K562 (cell line): Measurements from ENCODE around the gene ZNRF2. TPM values are rescaled to one million over a fixed set of nuclear protein-coding genes. Genes with fewer than 3 reads are reported as not detected.

Experiments used
- C11orf30 ChIP-seq: fragments of 450-650 bp; IDR thresholded peaks from 2 replicates; pipeline ENCODE4 v1.6.1; 2016; ENCODE audit warnings: low read depth, mild to moderate bottlenecking
- DPF2 ChIP-seq: fragments of 450-650 bp; IDR thresholded peaks from 2 replicates; pipeline ENCODE4 v1.6.1; 2016
- FOXA3 ChIP-seq, 2 experiments: fragments of 450-650 bp in 1 of 2; sonication (generic) in 1 of 2; formaldehyde crosslinking; IDR thresholded peaks in 1 of 2; conservative IDR thresholded peaks in 1 of 2; 2 replicates each; pipeline versions ENCODE4 v1.4.0 to v1.8.0; 2020 to 2022; ENCODE audit warnings: mild to moderate bottlenecking in 2 of 2, missing genetic modification reagents in 1 of 2
- HMBOX1 ChIP-seq: sonication (generic); IDR thresholded peaks from 2 replicates; pipeline ENCODE4 v1.6.1; 2016
- HMGN3 ChIP-seq: IDR thresholded peaks from 2 replicates; pipeline ENCODE4 v1.6.1; 2011; ENCODE audit warnings: borderline replicate concordance, low read depth, mild to moderate bottlenecking, mixed read lengths, low read length; ENCODE audit not compliant: insufficient read length; ENCODE audit errors: extremely low read depth
- KLF1 ChIP-seq: fragments of 450-650 bp; IDR thresholded peaks from 2 replicates; pipeline ENCODE4 v1.6.1; 2016; ENCODE audit warnings: missing genetic modification characterization, missing compliant biosample characterization
- LCOR ChIP-seq: sonication (generic); formaldehyde crosslinking; IDR thresholded peaks from 2 replicates; pipeline ENCODE4 v1.8.0; 2022; ENCODE audit warnings: mild to moderate bottlenecking, missing genetic modification reagents
- PML ChIP-seq: IDR thresholded peaks from 2 replicates; pipeline ENCODE4 v1.6.1; 2012; ENCODE audit warnings: low read length, inconsistent platforms
- POLR2AphosphoS5 ChIP-seq: IDR thresholded peaks from 2 replicates; pipeline ENCODE4 v1.6.1; 2011; ENCODE audit warnings: mild to moderate bottlenecking, low read depth, low read length, moderate library complexity; ENCODE audit not compliant: control insufficient read depth, insufficient read depth
- TAL1 ChIP-seq: fragments of 450-650 bp; IDR thresholded peaks from 2 replicates; pipeline ENCODE4 v1.6.1; 2016; ENCODE audit warnings: mild to moderate bottlenecking
- TEAD4 ChIP-seq, 2 experiments: sonication (generic) in 1 of 2; formaldehyde crosslinking in 1 of 2; IDR thresholded peaks; 2 replicates each; pipeline versions ENCODE4 v1.6.1 to v1.8.0; 2012 to 2022; ENCODE audit warnings: borderline replicate concordance in 1 of 2, inconsistent platforms in 1 of 2, low read length in 1 of 2, mild to moderate bottlenecking in 1 of 2, missing genetic modification reagents in 1 of 2
- ZBTB40 ChIP-seq, 2 experiments: fragments of 450-650 bp in 1 of 2; sonication (generic) in 1 of 2; formaldehyde crosslinking in 1 of 2; IDR thresholded peaks; 2 replicates each; pipeline versions ENCODE4 v1.7.1 to v1.9.0; 2016 to 2022; ENCODE audit warnings: inconsistent platforms in 1 of 2, mild to moderate bottlenecking in 1 of 2, missing genetic modification reagents in 1 of 2
- ZNF146 ChIP-seq: IDR thresholded peaks from one replicate; pipeline ENCODE4 v1.6.1; 2018; ENCODE audit warnings: missing compliant biosample characterization; ENCODE audit not compliant: unreplicated experiment
- polyA plus RNA-seq, 8 experiments: library from polyadenylated mRNA; depleted of rRNA in 4 of 8; stranded (reverse) in 5 of 8; unstranded in 3 of 8; fragments of >200 nt; fragmentation: Nextera tagmentation in 2 of 8; fragmentation: Illumina TruSeq in 1 of 8; extraction: Ambion mirVana in 2 of 8; extraction: Trizol in 1 of 8; gene quantifications; 2 replicates each; pipeline versions ENCODE4 v1.2.1 to v1.2.3, GENCODE V29; 2011 to 2014; ENCODE audit warnings: inconsistent platforms in 1 of 8, missing spikeins in 1 of 8
- total RNA-seq, 7 experiments: library from RNA; depleted of rRNA in 6 of 7; stranded (reverse); fragments of >200 nt in 6 of 7; fragmentation: Illumina TruSeq in 2 of 7; extraction: Trizol in 2 of 7; gene quantifications; 2 replicates each; pipeline versions ENCODE4 v1.2.1 to v1.2.3, GENCODE V29; 2011 to 2021; ENCODE audit warnings: low replicate concordance in 1 of 7

ZNRF2 gene
- total and polyA plus RNA-seq, 9 of the 15 experiments (the other 6 are each of a cell fraction or from before 2014, with no cell fraction given), result 1.1 to 13.9 (median 5.5) TPM

- TF ChIP-seq ZBTB40 (IDR thresholded peaks at IDR 0.05) (0 out of 2 replicates have a peak, but pooled peaks have one; percentile 2), ZBTB40 (CRISPR knock-in tag; IDR thresholded peaks at IDR 0.05) (no peak), HMBOX1 (peak; percentile 72), LCOR (CRISPR knock-in tag) (no peak), TAL1 (peak; percentile 37; the same call in 1 of the 2 replicates), POLR2AphosphoS5 (0 out of 2 replicates have a peak, but pooled peaks have one; percentile 23), KLF1 (tag) (no peak), ZNF146 (CRISPR knock-in tag) (no peak), DPF2 (peak; percentile 68), C11orf30 (peak; percentile 49; the same call in 1 of the 2 replicates), HMGN3 (no peak), FOXA3 (CRISPR knock-in tag; conservative IDR thresholded peaks at IDR 0.05 in 1 of 2, IDR thresholded peaks at IDR 0.05 in 1 of 2) (0 out of 4 replicates have a peak, but pooled peaks of 1 of the 2 experiments have one; percentile 22), PML (0 out of 2 replicates have a peak, but pooled peaks have one; percentile 30), TEAD4 (IDR thresholded peaks at IDR 0.05; ENCODE audit: low read length) (peak; percentile 68), TEAD4 (CRISPR knock-in tag; IDR thresholded peaks at IDR 0.05; ENCODE audit: borderline replicate concordance) (no peak)
Measured at GRCh38 chr7:30363778-30364563, 79.6 kb downstream of the ZNRF2 start (continued).
